Small intestine (tissue), 7 donors: ENCODE data around the gene SLC22A6. TPM values are rescaled to one million over a fixed set of nuclear protein-coding genes. Genes with fewer than 3 reads are reported as not detected.
A peak's percentile ranks its signal among the peaks of the same experiment; 100 is the strongest.

ENCODE experiments used
- DNase-seq, 2 donors: peaks; one replicate each; pipeline versions ENCODE4 v3.0.0 to v3.0.0-alpha.2; 2013
- FAIRE-seq: peaks from 2 replicates; lab custom pipeline; 2012; peaks lifted over from hg19 to GRCh38; lab: Jason Lieb, UNC
- H3K27ac ChIP-seq, 3 donors: one replicate each; pipeline ENCODE4 v1.5.1; 2013; ENCODE audit warnings: low read length in 2 of 3, mild to moderate bottlenecking in 2 of 3, control low read depth in 1 of 3, inconsistent platforms in 1 of 3, low read depth in 1 of 3, moderate library complexity in 1 of 3
- H3K27me3 ChIP-seq, 3 donors: one replicate each; pipeline ENCODE4 v1.6.1; 2013; ENCODE audit warnings: low read length in 3 of 3, inconsistent platforms in 1 of 3; ENCODE audit not compliant: control insufficient read depth in 3 of 3, insufficient read depth in 3 of 3
- H3K36me3 ChIP-seq, 3 donors: one replicate each; pipeline ENCODE4 v1.6.1; 2013; ENCODE audit warnings: low read length in 3 of 3, inconsistent platforms in 1 of 3, low read depth in 1 of 3, mild to moderate bottlenecking in 1 of 3, moderate library complexity in 1 of 3; ENCODE audit not compliant: control insufficient read depth in 3 of 3, insufficient read depth in 2 of 3
- H3K4me1 ChIP-seq, 3 donors: one replicate each; pipeline ENCODE4 v1.6.1; 2013; ENCODE audit warnings: low read length in 2 of 3, inconsistent platforms in 1 of 3, low read depth in 1 of 3, mild to moderate bottlenecking in 1 of 3, moderate library complexity in 1 of 3; ENCODE audit not compliant: control insufficient read depth in 3 of 3, insufficient read depth in 2 of 3
- H3K4me3 ChIP-seq, 3 donors: one replicate each; pipeline ENCODE4 v1.5.1; 2013; ENCODE audit warnings: low read length in 3 of 3, control low read depth in 1 of 3, inconsistent platforms in 1 of 3, low read depth in 1 of 3, mild to moderate bottlenecking in 1 of 3, moderate library complexity in 1 of 3
- H3K9me3 ChIP-seq, 2 donors: one replicate each; pipeline ENCODE4 v1.6.1; 2013; ENCODE audit warnings: low read depth in 1 of 2, low read length in 1 of 2; ENCODE audit not compliant: control insufficient read depth in 2 of 2, insufficient read depth in 1 of 2
- WGBS, 3 donors: extraction: QIAGEN DNeasy Blood & Tissue Kit; methylation state at CpG; one replicate each; pipeline ENCODE4 v1.1.7; 2013; 5-methylcytosine and 5-hydroxymethylcytosine counted together
- polyA plus RNA-seq, 4 donors: library from polyadenylated mRNA; stranded (reverse) in 3 of 4; unstranded in 1 of 4; fragments of 200-250 nt in 3 of 4; fragments of 120-200 nt in 1 of 4; gene quantifications; one replicate each; pipeline versions ENCODE4 v1.2.1 to v1.2.3, GENCODE V29; 2013
- donor health status: healthy with polysubstance abuse.
- donor health status: control.
- donor health status: control.
- donor health status: Bipolar disorder and iron deficiency.
- donor health status: healthy.

The SLC22A6 gene
- polyA plus RNA-seq, 4 donors: not detected

- Histone ChIP-seq H3K4me3 (no peak overlapping the region), H3K27me3 (peaks cover 0 to 3% (median 0%) of the 10 kb centered on the region in 3 donors), H3K27ac (no peak overlapping the region), H3K4me1 (peaks cover 0 to 2% (median 0%) of the 10 kb centered on the region in 3 donors), H3K9me3 (no peaks in the 10 kb centered on the region), H3K36me3 (no peaks in the 10 kb centered on the region)
- 32 to 40% (median 34%) methylated on average over 1 of the region's 1 CpG for WGBS, 3 donors
- no peak for DNase-seq
- FAIRE-seq: no peak
Measured at GRCh38 chr11:62980133-62980760, 4.5 kb downstream of the SLC22A6 start.

- 70 to 80% (median 73%) methylated on average over 5 of the region's 5 CpGs for WGBS, 3 donors
Measured at GRCh38 chr11:62976109-62976508, 8.7 kb downstream of the SLC22A6 start.

GRCh38 chr11:62974848-62975522 lies 9.8 kb downstream of the SLC22A6 start:
- Histone ChIP-seq H3K4me3 (no peak overlapping the region), H3K36me3 (no peaks in the 10 kb centered on the region), H3K27ac (no peak overlapping the region), H3K4me1 (peaks cover 0 to 8% (median 0%) of the 10 kb centered on the region in 3 donors), H3K9me3 (no peaks in the 10 kb centered on the region), H3K27me3 (no peaks in the 10 kb centered on the region)
- peak; percentile 76 to 88 for DNase-seq
- 6 to 18% (median 15%) methylated on average over 8 to 9 of the region's 9 CpGs for whole genome bisulfite sequencing, 3 donors
- no peak for FAIRE-seq

More at GRCh38 chr11:62976109-62976508, 8.7 kb downstream of the SLC22A6 start:
- H3K27me3 ChIP-seq: no peaks in the 10 kb centered on the region
- peaks cover 0 to 8% (median 0%) of the 10 kb centered on the region in 3 donors for H3K4me1 ChIP-seq
- H3K27ac ChIP-seq: no peak overlapping the region
- H3K9me3 ChIP-seq: no peaks in the 10 kb centered on the region
- no peaks in the 10 kb centered on the region for H3K36me3 ChIP-seq
- H3K4me3 ChIP-seq: no peak overlapping the region
- DNase-seq (peak in 1 of 2 donors; percentile 1), FAIRE-seq (no peak)

- no peaks in the 10 kb centered on the region for H3K27me3 ChIP-seq
- DNase-seq: no peak
- no peak for FAIRE-seq
- H3K4me3 ChIP-seq: no peak overlapping the region
- WGBS, 3 donors: 42 to 61% (median 59%) methylated on average over 2 of the region's 2 CpGs
- no peak overlapping the region for H3K27ac ChIP-seq
- no peaks in the 10 kb centered on the region for H3K4me1 ChIP-seq
- no peaks in the 10 kb centered on the region for H3K36me3 ChIP-seq
- no peaks in the 10 kb centered on the region for H3K9me3 ChIP-seq
Measured at GRCh38 chr11:62965574-62965973, 19.2 kb downstream of the SLC22A6 start.

DNA sequence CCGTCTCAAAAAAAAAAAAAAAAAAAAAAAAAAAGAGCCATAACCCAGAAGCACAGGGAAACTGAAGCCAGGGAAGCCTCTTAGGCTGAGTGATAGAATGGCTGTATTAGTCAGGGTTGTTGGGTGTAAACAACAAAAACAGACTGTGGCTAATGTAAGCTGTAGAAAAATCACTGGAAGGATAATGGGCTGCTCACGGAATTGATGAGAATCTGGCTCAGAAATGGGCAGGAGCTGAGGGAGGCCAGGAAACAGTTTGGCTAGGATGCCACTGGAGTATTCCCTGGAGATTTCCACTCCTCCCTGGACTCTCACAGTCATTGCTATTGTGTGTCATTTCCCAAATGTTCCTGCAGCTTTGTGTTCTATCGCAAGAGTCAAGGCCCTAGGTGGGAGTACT lies 22.4 kb downstream of the SLC22A6 start:
- Histone ChIP-seq H3K4me1 (peaks cover 0 to 13% (median 10%) of the 10 kb centered on the region in 3 donors), H3K27me3 (no peaks in the 10 kb centered on the region), H3K36me3 (no peaks in the 10 kb centered on the region), H3K27ac (no peak overlapping the region), H3K4me3 (no peak overlapping the region), H3K9me3 (no peaks in the 10 kb centered on the region)
- 80 to 93% (median 86%) methylated on average over 2 to 3 of the region's 3 CpGs for whole genome bisulfite sequencing, 3 donors
- DNase-seq: no peak
- no peak for FAIRE-seq

DNA sequence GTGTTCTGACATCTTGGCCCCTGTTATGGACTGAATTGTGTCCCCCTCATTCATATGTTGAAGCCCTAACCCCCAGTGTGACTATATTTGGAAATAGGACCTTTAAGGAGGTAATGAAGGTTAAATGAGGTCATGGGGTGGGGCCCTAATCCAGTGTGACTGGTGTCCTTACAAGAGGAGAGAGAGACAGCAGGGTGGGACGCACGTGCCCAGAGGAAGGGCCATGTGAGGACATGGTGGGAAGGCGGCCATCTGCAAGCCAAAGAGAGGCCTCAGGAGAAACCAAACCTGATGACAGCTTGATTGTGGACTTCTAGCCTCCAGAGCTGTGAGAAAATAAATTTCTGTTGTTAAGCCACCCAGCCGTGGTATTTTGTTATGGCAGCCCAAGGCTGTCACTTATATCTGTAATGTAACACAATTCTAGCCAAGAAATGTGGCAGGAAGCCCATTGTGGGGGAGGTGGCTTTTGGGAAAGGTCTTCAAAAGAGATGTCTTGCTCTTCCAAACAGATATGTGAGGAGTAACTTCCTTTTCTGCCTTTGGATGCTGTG lies 23.7 kb downstream of the SLC22A6 start:
- no peaks in the 10 kb centered on the region for H3K36me3 ChIP-seq
- 78 to 91% (median 88%) methylated on average over 4 of the region's 4 CpGs for WGBS, 3 donors

GRCh38 chr11:62959422-62959980 lies 25.3 kb downstream of the SLC22A6 start:
- WGBS, 3 donors: 86 to 92% (median 91%) methylated on average over 1 of the region's 1 CpG
- peak overlapping the region in 1 of 3 donors; percentile 48 for H3K27ac ChIP-seq
- no peak for DNase-seq

More for the DNA sequence above, 23.7 kb downstream of the SLC22A6 start:
- no peaks in the 10 kb centered on the region for H3K27me3 ChIP-seq
- no peak for DNase-seq
- FAIRE-seq: no peak
- H3K27ac ChIP-seq: no peak overlapping the region
- H3K4me1 ChIP-seq: peaks cover 0 to 13% (median 10%) of the 10 kb centered on the region in 3 donors
- H3K9me3 ChIP-seq: no peaks in the 10 kb centered on the region
- H3K4me3 ChIP-seq: no peak overlapping the region

More at GRCh38 chr11:62959422-62959980, 25.3 kb downstream of the SLC22A6 start:
- no peaks in the 10 kb centered on the region for H3K27me3 ChIP-seq
- no peak overlapping the region for H3K4me3 ChIP-seq
- FAIRE-seq: no peak
- no peaks in the 10 kb centered on the region for H3K36me3 ChIP-seq
- no peaks in the 10 kb centered on the region for H3K9me3 ChIP-seq
- H3K4me1 ChIP-seq: peaks cover 0 to 13% (median 10%) of the 10 kb centered on the region in 3 donors
